ENCODE data around the gene LURAP1L.

LURAP1L gene

DNA sequence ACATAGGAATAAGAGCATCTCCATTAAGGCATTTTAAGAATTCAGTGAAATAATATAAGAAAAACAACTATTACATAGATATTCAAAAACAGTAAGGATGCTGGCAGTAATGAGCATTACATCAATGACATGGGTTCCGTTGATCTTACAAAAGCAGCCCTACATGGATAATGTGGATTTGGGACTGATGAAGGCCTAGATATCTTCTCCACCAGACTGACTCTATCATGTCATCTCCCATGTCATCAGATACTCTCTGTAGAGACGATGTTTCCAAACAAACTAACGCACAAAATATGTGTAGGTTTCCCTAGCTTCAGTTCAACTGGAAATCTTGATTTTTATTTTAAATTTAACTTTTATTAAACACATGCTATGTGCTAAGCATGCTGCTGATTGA lies 3.6 kb downstream of the LURAP1L start:
- TF ChIP-seq POLR2AphosphoS5 (IDR thresholded peaks at IDR 0.05; ENCODE audit: low read depth, low read length) (no peak), POLR2A (IDR thresholded peaks at IDR 0.05; ENCODE audit: low read depth, low read length) (no peak), TAF1 (IDR thresholded peaks at IDR 0.05; ENCODE audit: borderline replicate concordance, low read depth, low read length) (no peak)
- DNase-seq (ENCODE audit: insufficient read length) (no peak), FAIRE-seq (no peak)

DNA sequence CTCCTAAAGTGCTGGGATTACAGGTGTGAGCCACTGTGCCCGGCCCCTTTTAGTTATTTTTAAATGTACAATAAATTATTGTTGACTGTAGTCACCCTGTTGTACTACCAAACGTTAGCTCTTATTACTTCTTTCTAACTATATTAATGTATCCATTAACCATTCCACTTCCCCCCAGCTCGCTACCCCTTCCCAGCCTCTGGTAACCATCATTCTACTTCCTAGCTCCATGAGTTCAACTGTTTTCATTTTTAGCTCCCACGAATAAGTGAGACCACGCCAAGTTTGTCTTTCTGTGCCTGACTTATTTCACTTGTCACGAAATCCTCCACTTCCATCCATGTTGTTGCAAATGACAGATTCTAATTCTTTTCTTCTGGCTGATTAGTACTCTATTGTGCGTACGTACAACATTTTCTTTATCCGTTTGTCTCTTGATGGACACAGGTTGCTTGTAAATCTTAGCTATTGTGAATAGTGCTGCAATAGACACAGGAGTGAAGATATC lies 6.5 kb downstream of the LURAP1L start:
- TF ChIP-seq POLR2AphosphoS5 (IDR thresholded peaks at IDR 0.05; ENCODE audit: low read depth, low read length), result no peak
- no peak for TF ChIP-seq POLR2A (IDR thresholded peaks at IDR 0.05; ENCODE audit: low read depth, low read length)
- TF ChIP-seq TAF1 (IDR thresholded peaks at IDR 0.05; ENCODE audit: borderline replicate concordance, low read depth, low read length), result no peak
- FAIRE-seq (no peak), DNase-seq (ENCODE audit: insufficient read length) (no peak)

DNA sequence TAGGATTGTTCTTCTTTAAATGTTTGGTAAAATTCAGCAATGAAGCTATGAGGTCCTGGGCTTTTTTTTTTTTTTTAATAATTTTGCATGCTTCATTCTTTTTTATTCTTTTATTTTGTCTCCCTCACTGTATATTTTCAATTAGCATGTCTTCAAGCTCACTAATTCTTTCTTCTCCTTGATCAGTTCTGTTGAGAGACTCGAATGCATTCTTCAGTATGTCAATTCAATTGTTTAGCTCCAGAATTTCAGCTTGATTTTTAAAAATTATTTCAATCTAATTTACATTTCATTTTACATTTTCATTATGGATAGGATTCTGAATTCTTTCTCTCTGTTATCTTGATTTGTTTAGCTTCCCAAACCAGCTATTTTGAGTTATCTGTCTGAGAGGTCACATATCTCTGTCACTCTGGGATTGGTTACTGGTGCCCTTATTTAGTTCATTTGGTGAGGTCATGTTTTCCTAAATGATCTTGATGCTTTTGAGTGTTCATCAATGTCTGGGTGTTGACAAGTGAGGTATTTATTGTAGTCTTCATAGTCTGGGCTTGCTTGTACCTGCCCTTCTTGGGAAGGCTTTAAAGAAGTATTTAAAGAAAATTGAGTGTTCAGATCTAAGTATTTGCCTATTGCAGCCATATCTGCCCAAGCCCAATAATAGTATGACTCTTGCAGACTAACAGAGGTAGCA lies 9.1 kb downstream of the LURAP1L start:
- FAIRE-seq, result no peak
- DNase-seq (ENCODE audit: insufficient read length), result no peak
- TF ChIP-seq TAF1 (IDR thresholded peaks at IDR 0.05; ENCODE audit: borderline replicate concordance, low read depth, low read length) (no peak), POLR2AphosphoS5 (IDR thresholded peaks at IDR 0.05; ENCODE audit: low read depth, low read length) (no peak), POLR2A (IDR thresholded peaks at IDR 0.05; ENCODE audit: low read depth, low read length) (no peak)

DNA sequence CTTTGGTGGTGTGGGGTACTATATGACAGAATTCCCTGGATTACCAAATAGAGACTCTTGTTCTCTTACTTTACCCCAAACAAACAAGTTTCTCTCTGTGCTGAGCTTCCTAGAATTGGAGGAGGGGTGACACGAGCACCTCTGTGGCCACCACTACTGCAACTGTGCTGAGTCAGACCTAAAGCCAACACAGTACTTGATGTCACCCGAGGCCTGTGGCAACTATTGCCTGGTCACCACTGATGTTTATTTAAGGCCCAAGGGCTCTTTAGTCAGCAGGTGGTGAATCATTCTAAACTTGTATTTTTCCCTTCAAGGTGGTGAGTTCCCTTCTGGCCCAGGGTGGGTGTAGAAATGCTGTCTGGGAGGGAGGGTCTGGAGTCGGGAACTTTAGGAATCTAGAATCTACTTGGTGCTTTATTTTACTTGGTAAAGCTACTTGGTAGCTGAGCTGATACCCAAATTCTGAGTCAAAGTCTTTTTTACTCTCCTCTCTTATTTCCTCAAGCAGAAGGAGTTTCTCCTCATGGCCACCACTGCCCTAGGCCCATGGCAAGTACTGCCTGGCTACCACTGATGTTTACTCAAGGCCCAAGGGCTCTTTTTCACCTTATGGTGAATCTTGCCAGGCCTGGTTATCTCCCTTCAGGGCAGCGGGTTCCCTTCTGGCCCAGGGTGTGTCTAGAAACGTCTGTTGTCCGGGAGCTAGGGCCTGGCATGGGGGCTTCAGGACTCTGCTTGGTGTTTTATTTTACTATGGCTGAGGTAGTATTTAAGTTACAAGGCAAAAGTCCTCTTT lies 9.8 kb downstream of the LURAP1L start:
- no peak for FAIRE-seq
- no peak for DNase-seq (ENCODE audit: insufficient read length)
- TF ChIP-seq POLR2AphosphoS5 (IDR thresholded peaks at IDR 0.05; ENCODE audit: low read depth, low read length), result no peak
- no peak for TF ChIP-seq POLR2A (IDR thresholded peaks at IDR 0.05; ENCODE audit: low read depth, low read length)
- no peak for TF ChIP-seq TAF1 (IDR thresholded peaks at IDR 0.05; ENCODE audit: borderline replicate concordance, low read depth, low read length)

DNA sequence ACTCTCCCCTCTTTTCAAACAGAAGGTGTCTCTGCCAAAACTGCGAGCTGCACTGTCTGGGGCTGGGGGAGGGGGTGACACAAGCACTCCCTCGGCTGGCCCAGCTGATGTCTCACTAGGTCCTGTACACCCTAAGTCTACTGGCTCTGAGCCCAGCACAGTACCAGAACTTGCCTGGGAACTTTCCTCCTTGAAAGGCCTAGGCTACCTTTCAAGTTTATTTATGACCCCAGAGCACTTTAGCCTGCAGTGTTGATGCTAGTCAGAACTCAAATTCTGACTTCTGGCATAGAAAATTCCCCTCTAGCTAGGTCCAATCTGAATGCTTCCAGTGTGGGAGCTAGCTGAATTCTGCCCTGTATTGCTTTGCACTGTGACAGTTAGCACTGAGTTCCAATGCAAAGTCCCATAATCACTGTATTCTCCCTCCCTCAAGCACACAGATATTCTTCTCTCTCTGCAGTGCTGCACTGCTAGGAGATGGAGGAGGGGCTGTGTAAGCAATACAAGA lies 10.5 kb downstream of the LURAP1L start:
- no peak for FAIRE-seq
- no peak for TF ChIP-seq POLR2A (IDR thresholded peaks at IDR 0.05; ENCODE audit: low read depth, low read length)
- TF ChIP-seq POLR2AphosphoS5 (IDR thresholded peaks at IDR 0.05; ENCODE audit: low read depth, low read length), result no peak
- no peak for TF ChIP-seq TAF1 (IDR thresholded peaks at IDR 0.05; ENCODE audit: borderline replicate concordance, low read depth, low read length)
- DNase-seq (ENCODE audit: insufficient read length), result no peak

DNA sequence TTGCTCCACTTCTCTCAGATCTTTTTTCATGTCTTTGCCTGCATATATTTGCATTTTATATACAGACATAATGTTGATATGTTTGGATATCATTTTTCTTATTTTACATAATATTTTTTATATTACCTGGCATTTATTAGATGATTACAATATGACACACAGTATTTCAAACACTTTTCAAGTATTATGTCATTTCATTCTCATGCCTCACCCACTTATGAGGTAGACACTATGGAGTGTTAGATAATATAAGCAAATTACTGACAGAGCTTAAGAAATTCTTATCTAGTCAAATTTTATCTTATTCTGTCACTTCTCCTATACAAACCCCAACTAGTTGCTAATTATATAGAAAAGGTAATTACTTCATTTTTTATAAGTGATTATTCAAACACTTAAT lies 11.1 kb downstream of the LURAP1L start:
- no peak for FAIRE-seq
- TF ChIP-seq POLR2AphosphoS5 (IDR thresholded peaks at IDR 0.05; ENCODE audit: low read depth, low read length) (no peak), TAF1 (IDR thresholded peaks at IDR 0.05; ENCODE audit: borderline replicate concordance, low read depth, low read length) (no peak), POLR2A (IDR thresholded peaks at IDR 0.05; ENCODE audit: low read depth, low read length) (no peak)
- no peak for DNase-seq (ENCODE audit: insufficient read length)

DNA sequence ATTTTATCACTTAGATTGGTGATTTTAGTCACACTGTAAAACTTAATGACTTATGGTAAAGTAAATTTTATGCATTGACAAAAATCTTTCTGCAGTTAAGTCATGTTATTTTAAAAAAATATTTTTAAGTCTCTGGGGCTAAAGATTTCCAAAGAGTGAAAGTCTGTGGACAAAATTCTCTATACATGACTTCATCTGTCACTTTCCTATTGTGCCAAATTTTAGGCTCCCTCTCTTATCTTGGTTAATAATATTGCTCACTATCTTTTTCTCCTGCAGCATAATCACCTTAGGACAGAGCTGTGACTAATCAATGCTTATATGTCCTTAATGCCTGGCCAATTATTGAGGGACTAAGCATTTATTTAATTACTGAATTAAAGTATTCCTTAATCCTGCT lies 15.2 kb downstream of the LURAP1L start:
- FAIRE-seq (no peak), DNase-seq (ENCODE audit: insufficient read length) (no peak)
- no peak for TF ChIP-seq POLR2A (IDR thresholded peaks at IDR 0.05; ENCODE audit: low read depth, low read length)
- no peak for TF ChIP-seq TAF1 (IDR thresholded peaks at IDR 0.05; ENCODE audit: borderline replicate concordance, low read depth, low read length)
- TF ChIP-seq POLR2AphosphoS5 (IDR thresholded peaks at IDR 0.05; ENCODE audit: low read depth, low read length), result no peak

DNA sequence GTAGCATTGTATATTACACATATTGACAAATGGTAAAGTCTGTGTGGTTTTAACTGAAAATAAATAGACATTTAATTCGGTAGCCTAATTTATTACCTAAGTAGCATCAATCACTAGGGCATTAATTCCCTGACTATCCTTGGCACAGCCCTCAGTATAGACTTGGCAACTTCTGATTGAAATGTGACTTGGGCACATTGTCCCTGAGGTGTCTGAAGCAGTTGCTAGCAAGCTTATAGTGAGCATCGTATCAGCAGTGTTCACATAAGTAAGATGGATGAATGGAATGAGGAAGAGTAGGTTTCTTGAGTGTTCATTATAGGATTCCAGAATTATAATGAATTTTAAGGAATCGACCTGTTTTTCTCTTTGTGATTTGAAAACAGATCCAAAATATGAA lies 16.1 kb downstream of the LURAP1L start:
- TF ChIP-seq TAF1 (IDR thresholded peaks at IDR 0.05; ENCODE audit: borderline replicate concordance, low read depth, low read length), result no peak
- TF ChIP-seq POLR2AphosphoS5 (IDR thresholded peaks at IDR 0.05; ENCODE audit: low read depth, low read length), result no peak
- no peak for TF ChIP-seq POLR2A (IDR thresholded peaks at IDR 0.05; ENCODE audit: low read depth, low read length)
- FAIRE-seq (no peak), DNase-seq (ENCODE audit: insufficient read length) (no peak)

DNA sequence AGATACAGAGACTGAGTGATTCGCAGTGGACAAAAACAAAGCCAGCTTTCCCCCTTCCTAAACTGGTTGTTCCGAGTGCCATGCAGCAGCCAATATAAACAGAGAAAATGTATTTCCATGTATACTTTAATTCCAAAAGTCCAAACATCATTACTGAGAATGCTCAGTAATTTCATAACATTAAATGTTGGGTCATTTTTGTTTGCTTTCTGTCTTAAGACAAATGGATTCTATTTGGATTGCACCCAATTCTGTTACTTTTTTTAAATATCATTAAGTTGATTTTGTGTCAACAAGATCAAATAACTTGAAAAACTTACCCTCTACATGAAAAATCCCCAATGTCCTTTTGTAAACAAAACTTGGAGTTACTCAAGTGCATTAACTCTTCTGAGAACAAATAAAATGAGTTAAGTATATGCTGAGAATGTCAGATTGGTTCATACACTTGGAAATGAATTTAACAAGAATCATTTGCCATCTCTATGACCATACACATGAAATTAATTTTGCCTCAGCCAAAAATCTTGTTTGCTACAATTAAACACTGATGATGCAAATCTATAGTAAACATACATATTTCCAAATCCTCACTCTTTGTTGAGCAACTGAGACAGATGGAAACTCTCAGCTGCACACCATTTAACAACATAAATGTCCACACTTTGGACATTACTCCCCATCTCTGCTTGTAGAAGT lies 19.4 kb downstream of the LURAP1L start:
- no peak for TF ChIP-seq POLR2AphosphoS5 (IDR thresholded peaks at IDR 0.05; ENCODE audit: low read depth, low read length)
- TF ChIP-seq POLR2A (IDR thresholded peaks at IDR 0.05; ENCODE audit: low read depth, low read length), result no peak
- TF ChIP-seq TAF1 (IDR thresholded peaks at IDR 0.05; ENCODE audit: borderline replicate concordance, low read depth, low read length), result no peak
- no peak for FAIRE-seq

DNA sequence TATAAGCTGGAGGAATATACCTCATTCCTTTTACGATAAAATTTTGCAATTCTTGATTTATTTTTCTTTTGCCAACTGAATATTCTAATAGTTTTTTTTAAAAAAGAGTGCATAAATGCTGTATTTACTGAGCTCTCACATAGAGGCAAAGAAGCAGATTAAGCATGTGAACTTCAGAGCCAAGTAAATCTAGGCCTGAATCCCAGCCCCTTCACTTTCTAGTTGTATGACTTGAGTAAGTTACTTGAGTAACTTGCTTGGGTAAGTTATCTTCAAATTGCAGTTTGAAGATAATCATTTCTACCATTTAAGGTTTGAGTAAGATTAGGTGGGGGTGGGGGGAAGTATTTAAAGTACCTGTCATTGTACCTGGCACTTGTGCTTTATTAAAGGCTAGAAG lies 21.8 kb downstream of the LURAP1L start:
- TF ChIP-seq POLR2AphosphoS5 (IDR thresholded peaks at IDR 0.05; ENCODE audit: low read depth, low read length) (no peak), TAF1 (IDR thresholded peaks at IDR 0.05; ENCODE audit: borderline replicate concordance, low read depth, low read length) (no peak)
- DNase-seq (ENCODE audit: insufficient read length) (no peak), FAIRE-seq (no peak)

More for the DNA sequence above, 19.4 kb downstream of the LURAP1L start:
- DNase-seq (ENCODE audit: insufficient read length), result no peak

DNA sequence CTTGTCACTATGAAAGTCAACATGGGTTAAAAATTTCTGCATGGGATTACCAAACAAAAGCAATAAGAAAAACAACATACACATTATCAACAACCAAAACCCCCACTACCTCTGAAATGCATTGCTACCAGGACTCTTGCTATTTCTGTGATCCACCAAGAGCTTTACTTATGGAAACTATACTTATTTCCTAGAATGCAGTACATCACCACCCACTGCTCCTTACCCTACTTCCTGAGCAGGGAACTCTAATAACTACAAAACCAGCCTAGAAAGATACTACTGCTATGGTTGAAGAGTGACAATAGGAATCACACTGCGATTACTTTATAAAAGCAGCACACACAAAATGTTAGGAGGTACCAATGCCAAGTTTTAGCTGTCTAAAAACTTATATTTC lies 22.2 kb downstream of the LURAP1L start:
- TF ChIP-seq POLR2A (IDR thresholded peaks at IDR 0.05; ENCODE audit: low read depth, low read length) (no peak), POLR2AphosphoS5 (IDR thresholded peaks at IDR 0.05; ENCODE audit: low read depth, low read length) (no peak), TAF1 (IDR thresholded peaks at IDR 0.05; ENCODE audit: borderline replicate concordance, low read depth, low read length) (no peak)
- FAIRE-seq (no peak), DNase-seq (ENCODE audit: insufficient read length) (no peak)

Data from GM12892 (cell line).